ENCODE measurements around the gene AEBP1. TPM values are rescaled to one million over a fixed set of nuclear protein-coding genes. Genes with fewer than 3 reads are reported as not detected.
A peak's percentile ranks its signal among the peaks of the same experiment; 100 is the strongest.

AEBP1 gene
- total RNA-seq, 1 experiment from 2014 or later = 49.3 TPM

DNA sequence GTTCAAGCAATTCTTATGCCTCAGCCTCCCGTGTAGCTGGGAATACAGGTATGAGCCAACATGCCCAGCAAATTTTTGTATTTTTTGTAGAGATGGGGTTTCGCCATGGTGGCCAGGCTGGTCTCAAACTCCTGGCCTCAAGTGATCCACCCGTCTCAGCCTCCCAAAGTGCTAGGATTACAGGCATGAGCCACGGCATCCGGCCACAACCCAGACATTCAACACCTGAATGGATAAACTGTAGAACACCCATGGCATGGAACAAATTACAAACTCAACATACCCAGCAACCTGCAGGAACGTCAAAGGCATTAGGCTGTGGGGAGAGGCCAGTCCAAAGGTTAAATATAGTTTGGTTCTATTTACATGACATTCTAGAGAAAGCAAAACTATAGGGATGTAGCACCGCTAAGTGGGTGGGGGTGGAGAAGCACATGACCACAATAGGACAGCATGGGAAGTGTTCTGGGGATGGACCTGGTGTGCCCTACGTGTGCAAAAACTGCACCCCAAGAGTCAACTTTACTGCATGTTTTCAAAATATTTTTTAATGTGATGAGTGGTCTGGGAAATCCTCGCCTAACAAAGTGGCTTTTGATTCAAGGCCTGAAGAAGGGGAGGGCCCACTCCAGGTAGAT is 32.3 kb upstream of the AEBP1 start:
- TF ChIP-seq CTCF (conservative IDR thresholded peaks at IDR 0.05) = no peak
- H4K5ac ChIP-seq (ENCODE audit: insufficient read length, low read depth, low read length) = no peak overlapping the region
- Mint-ChIP-seq H3K36me3 (ENCODE audit: insufficient read depth in 1 of 3, low read depth in 3 of 3) (peaks cover 4 to 31% (median 29%) of the 10 kb centered on the region in 3 experiments; a peak in 6 of 7 replicates), H3K9me3 (no peaks in the 10 kb centered on the region; a peak in 1 of 5 replicates), H3K4me3 (peak overlapping the region in 1 of 2 experiments; percentile 22; a peak in 1 of 5 replicates), H3K4me1 (peaks cover 2% of the 10 kb centered on the region in 2 experiments; a peak in 2 of 4 replicates), H3K27ac (no peak overlapping the region), H3K27me3 (ENCODE audit: low read depth) (peaks cover 29% of the 10 kb centered on the region)
- no peak overlapping the region for H2BK15ac ChIP-seq (ENCODE audit: low read depth, low read length)
- H3K4ac ChIP-seq (ENCODE audit: low read depth, low read length) = no peak overlapping the region
- no peak overlapping the region for H4K91ac ChIP-seq (ENCODE audit: insufficient read length, low read depth, low read length)
- no peak overlapping the region for H3K27ac ChIP-seq (ENCODE audit: insufficient read length, low read depth, low read length)
- H2BK20ac ChIP-seq (ENCODE audit: low read depth, low read length, poor library complexity, severe bottlenecking) = no peak overlapping the region
- no peak overlapping the region for H3K56ac ChIP-seq (ENCODE audit: insufficient read length, low read depth, low read length)
- no peak overlapping the region for H3K23ac ChIP-seq (ENCODE audit: insufficient read length, low read depth, low read length)
- no peak overlapping the region for H3K4me2 ChIP-seq (ENCODE audit: insufficient read depth, insufficient read length, low read length)
- H2AK5ac ChIP-seq (ENCODE audit: insufficient read length, low read length) = no peak overlapping the region
- no peak overlapping the region for H3K18ac ChIP-seq (ENCODE audit: insufficient read length, low read depth, low read length)
- H3K23me2 ChIP-seq (ENCODE audit: insufficient read length, low read depth, low read length, poor library complexity, severe bottlenecking) = no peaks in the 10 kb centered on the region
- no peak overlapping the region for H2BK12ac ChIP-seq (ENCODE audit: insufficient read length, low read depth, low read length)
- DNase-seq = no peak
- no peak overlapping the region for H2BK5ac ChIP-seq (ENCODE audit: insufficient read length, low read length)
- H3T11ph ChIP-seq (ENCODE audit: low read length) = no peak overlapping the region
- no peaks in the 10 kb centered on the region for H3K27me3 ChIP-seq (ENCODE audit: insufficient read depth, low read length)
- WGBS (ENCODE audit: extremely low coverage, insufficient read length, low lambda C conversion rate) = no CpG with 5 or more reads among the region's 9 CpGs
- no peaks in the 10 kb centered on the region for H3K9me3 ChIP-seq (ENCODE audit: control insufficient read depth, low read depth, low read length)
- H3K14ac ChIP-seq (ENCODE audit: insufficient read depth, low read length) = no peak overlapping the region
- H4K20me1 ChIP-seq (ENCODE audit: control insufficient read depth, insufficient read depth, insufficient read length) = no peaks in the 10 kb centered on the region
- no peaks in the 10 kb centered on the region for H3K79me1 ChIP-seq (ENCODE audit: insufficient read depth, low read depth, low read length, poor library complexity, severe bottlenecking)
- no peak overlapping the region for H4K8ac ChIP-seq (replicated peaks; ENCODE audit: insufficient read length, low read depth, low read length)
- no peaks in the 10 kb centered on the region for H3K4me1 ChIP-seq (ENCODE audit: insufficient read depth, low read length)
- H2AFZ ChIP-seq (ENCODE audit: low read length) = no peak overlapping the region
- no peak overlapping the region for H3K9ac ChIP-seq (ENCODE audit: extremely low read depth, insufficient read length, low read length)
- no peak overlapping the region for H2BK120ac ChIP-seq (ENCODE audit: low read depth, low read length, poor library complexity, severe bottlenecking)
- no peaks in the 10 kb centered on the region for H3K79me2 ChIP-seq (ENCODE audit: insufficient read depth, low read length)
